HUES6 (cell line): ENCODE results near the gene MMP20.
"Not testable (repeated sequence)": the region's sequence is repeated elsewhere in the genome, so short reads cannot be mapped to it uniquely, and the experiment has no call there.

Experiments used
- H3K27ac ChIP-seq: 2 replicates; pipeline ENCODE4 v1.7.0; 2013; ENCODE audit warnings: low read depth, mild to moderate bottlenecking, low read length, inconsistent platforms
- H3K27me3 ChIP-seq: 2 replicates; pipeline ENCODE4 v1.6.1; 2013; ENCODE audit warnings: low read length; ENCODE audit not compliant: control insufficient read depth, insufficient read depth
- H3K36me3 ChIP-seq: 2 replicates; pipeline ENCODE4 v1.6.1; 2013; ENCODE audit warnings: low read length; ENCODE audit not compliant: control insufficient read depth, insufficient read depth
- H3K4me1 ChIP-seq: 2 replicates; pipeline ENCODE4 v1.6.1; 2013; ENCODE audit warnings: low read length; ENCODE audit not compliant: control insufficient read depth, insufficient read depth
- H3K4me3 ChIP-seq: 2 replicates; pipeline ENCODE4 v1.5.1; 2013; ENCODE audit warnings: low read depth, low read length
- H3K9ac ChIP-seq: one replicate; pipeline ENCODE4 v1.6.1; 2013; ENCODE audit warnings: mild to moderate bottlenecking, low read length
- H3K9me3 ChIP-seq: 2 replicates; pipeline ENCODE4 v1.6.1; 2013; ENCODE audit warnings: low read depth, low read length; ENCODE audit not compliant: control insufficient read depth, insufficient read depth

Gene MMP20

GRCh38 chr11:102647430-102647829 lies 22.3 kb upstream of the MMP20 start:
- H3K4me3 ChIP-seq: no peak overlapping the region
- H3K4me1 ChIP-seq: no peaks in the 10 kb centered on the region
- no peak overlapping the region for H3K27ac ChIP-seq
- H3K9me3 ChIP-seq: 0 out of 2 replicates have a peak, but pooled peaks cover 2% of the 10 kb centered on the region
- no peaks in the 10 kb centered on the region for H3K27me3 ChIP-seq
- no peaks in the 10 kb centered on the region for H3K36me3 ChIP-seq
- no peak overlapping the region for H3K9ac ChIP-seq

DNA sequence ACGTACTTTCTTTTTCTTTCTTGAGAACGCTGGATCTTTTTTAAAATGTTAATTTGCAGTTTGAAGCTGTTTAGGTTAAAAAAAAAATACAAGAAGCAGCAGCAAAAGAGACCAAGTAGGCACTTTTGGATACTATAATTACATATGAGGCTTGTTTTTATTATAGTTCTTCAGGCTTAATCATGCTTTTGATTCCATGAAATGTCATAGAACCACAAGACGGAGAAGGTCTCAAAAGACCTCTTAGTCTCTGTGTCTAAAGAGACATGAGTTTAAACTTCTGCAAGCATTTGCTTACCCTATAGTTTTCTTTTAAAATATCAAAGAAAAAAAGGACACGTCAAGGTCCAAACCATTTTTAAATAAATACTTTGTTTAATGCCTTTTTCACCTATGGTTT lies 18.8 kb upstream of the MMP20 start:
- Histone ChIP-seq H3K36me3 (no peaks in the 10 kb centered on the region), H3K9ac (no peak overlapping the region)

DNA sequence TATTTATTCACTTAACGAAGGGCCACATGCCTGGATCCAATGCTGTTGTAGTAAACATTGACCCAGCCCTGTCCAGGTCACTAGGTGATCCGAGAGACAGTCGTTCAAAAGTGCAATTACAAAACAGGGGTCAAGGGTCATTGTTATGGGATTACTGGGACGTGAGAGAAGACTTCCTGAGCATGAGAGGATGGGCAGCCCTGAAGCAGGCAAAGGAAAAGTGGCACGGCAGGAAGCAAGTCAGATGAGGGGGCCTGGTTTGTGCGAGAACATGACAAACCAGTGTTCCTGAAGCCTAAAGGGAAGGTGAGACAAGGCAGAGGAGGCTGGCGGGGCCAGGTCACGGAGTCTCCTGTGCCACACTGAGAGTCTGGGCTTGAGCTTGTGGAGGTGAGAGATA lies 15.8 kb upstream of the MMP20 start:
- H3K36me3 ChIP-seq: no peaks in the 10 kb centered on the region
- H3K4me3 ChIP-seq: no peak overlapping the region

More for the DNA sequence above, 18.8 kb upstream of the MMP20 start:
- 0 out of 2 replicates have a peak, but pooled peaks cover 2% of the 10 kb centered on the region for H3K9me3 ChIP-seq
- H3K4me3 ChIP-seq: no peak overlapping the region
- no peak overlapping the region for H3K27ac ChIP-seq
- H3K4me1 ChIP-seq: no peaks in the 10 kb centered on the region
- H3K27me3 ChIP-seq: no peaks in the 10 kb centered on the region

DNA sequence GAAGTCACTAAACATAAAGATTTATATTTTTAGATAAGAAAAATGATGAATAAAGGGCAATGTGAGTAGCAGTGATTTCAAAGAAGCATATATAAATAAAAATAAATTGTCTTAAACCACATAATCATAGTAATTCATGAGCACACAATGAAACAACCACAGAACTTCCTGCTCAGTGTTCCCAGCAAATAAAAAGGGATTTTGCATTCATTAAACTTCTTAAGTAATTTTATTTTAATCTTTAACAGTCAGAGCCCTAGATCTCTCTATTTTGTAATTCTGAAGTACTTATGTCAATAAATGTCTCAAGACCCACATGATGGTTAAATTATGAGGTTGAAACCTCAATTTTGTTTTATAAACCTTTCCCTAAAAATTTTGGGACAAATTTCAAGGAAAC lies 14.5 kb upstream of the MMP20 start:
- Histone ChIP-seq H3K9me3 (no peaks in the 10 kb centered on the region), H3K9ac (no peak overlapping the region), H3K4me1 (no peaks in the 10 kb centered on the region), H3K36me3 (no peaks in the 10 kb centered on the region), H3K4me3 (no peak overlapping the region), H3K27me3 (no peaks in the 10 kb centered on the region), H3K27ac (no peak overlapping the region)

More for the DNA sequence above, 15.8 kb upstream of the MMP20 start:
- Histone ChIP-seq H3K4me1 (no peaks in the 10 kb centered on the region), H3K9me3 (no peaks in the 10 kb centered on the region), H3K27ac (no peak overlapping the region), H3K9ac (no peak overlapping the region), H3K27me3 (no peaks in the 10 kb centered on the region)

- Histone ChIP-seq H3K9ac (no peak overlapping the region), H3K4me3 (no peak overlapping the region), H3K36me3 (no peaks in the 10 kb centered on the region), H3K27me3 (no peaks in the 10 kb centered on the region), H3K4me1 (no peaks in the 10 kb centered on the region), H3K9me3 (no peaks in the 10 kb centered on the region), H3K27ac (no peak overlapping the region)
Measured at GRCh38 chr11:102637731-102638130, 12.6 kb upstream of the MMP20 start.

DNA sequence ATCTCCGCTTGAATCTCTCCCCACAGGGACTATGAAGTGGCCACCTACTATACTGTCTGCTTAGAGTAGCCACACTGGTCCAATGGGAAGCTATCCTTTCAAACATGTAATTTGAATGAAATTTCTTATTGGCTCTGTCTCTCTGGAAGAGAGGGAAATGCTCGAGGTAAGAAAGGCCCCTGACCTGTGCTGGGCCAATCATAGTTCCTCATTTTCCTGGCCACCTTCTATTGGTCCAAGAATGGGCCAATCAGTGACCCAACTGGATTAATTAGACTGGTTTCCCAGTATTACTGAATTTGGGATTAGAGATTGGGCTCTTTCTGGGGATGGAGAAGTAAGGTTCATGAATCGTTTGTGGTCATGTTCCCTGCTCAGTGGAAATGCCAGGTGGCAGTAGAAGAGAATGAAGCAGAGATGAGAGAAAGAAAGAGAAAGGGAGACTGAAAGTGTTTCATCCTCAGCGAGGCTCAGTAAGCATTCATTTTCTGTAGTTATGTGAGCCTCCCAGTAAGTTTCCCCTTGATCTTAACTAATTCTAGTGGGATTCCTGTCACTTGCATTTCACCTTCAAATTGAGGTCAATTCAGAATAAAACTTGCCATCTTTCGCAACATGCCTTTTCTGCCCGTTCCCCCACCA lies 8.4 kb upstream of the MMP20 start:
- H3K9ac ChIP-seq: no peak overlapping the region
- no peaks in the 10 kb centered on the region for H3K9me3 ChIP-seq
- H3K4me1 ChIP-seq: no peaks in the 10 kb centered on the region
- H3K27ac ChIP-seq: no peak overlapping the region
- H3K27me3 ChIP-seq: no peaks in the 10 kb centered on the region
- no peak overlapping the region for H3K4me3 ChIP-seq
- no peaks in the 10 kb centered on the region for H3K36me3 ChIP-seq

DNA sequence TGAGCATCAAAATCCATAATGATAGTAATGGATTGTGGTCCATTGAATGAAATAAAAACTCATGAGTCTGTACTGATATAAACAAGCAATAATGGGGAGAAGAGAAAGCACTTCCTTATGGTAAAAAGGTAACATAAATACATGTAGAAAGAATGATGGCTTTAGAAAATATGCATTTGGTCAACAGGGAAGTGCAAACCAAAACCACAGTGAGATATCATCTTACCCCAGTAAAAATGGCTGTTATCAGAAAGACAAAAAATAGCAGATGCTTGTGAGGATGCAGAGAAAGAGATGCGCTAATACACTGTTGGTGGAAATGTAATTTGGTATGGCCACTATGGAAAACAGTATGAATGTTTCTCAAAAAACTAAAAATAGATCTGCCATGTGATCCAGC lies 6.9 kb upstream of the MMP20 start:
- Histone ChIP-seq H3K27me3 (no peaks in the 10 kb centered on the region), H3K9me3 (no peaks in the 10 kb centered on the region), H3K4me1 (no peaks in the 10 kb centered on the region), H3K4me3 (no peak overlapping the region), H3K36me3 (no peaks in the 10 kb centered on the region), H3K27ac (no peak overlapping the region), H3K9ac (no peak overlapping the region)

DNA sequence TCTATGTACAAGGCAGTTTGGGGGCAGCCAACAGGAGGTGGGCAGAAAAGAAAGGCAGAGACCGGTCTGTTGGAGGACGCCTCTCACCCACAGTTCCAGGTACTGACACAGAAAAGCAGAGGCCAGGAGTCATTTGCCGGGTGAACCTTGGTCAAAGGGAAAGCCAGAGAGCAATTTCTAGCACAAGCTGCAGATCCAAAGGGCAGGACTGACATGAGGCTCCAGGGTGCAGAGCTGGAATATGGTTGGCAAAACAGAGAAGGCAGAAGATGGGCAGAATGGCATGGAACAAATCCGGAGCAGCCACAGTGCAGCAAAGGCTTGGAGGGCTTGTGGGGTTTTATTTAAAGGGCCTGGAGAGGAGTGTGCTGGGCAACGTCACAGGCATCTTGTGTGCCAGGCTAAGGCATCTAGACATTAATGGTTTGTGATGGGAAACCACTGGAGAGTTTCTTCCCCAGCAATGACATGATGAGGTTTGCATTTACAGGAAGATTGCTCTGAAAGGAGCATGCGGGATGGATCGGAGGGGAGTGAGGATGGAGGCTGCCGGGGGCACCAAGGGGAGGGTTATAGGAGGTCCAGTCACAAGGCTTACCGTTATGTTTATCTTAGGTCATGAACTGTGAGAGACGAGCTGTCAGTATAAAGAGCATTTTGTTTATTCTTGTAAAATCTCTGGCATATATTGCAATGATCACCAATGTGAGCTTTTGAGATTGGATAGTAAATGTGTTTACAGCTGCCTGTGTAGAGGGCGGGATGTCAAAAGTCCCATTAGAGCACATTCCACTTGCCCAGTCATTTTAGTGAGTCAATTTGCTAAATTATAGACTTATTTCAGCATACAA lies 5.7 kb upstream of the MMP20 start:
- H3K27ac ChIP-seq: no peak overlapping the region
- H3K9ac ChIP-seq: no peak overlapping the region
- no peaks in the 10 kb centered on the region for H3K4me1 ChIP-seq
- no peaks in the 10 kb centered on the region for H3K9me3 ChIP-seq
- no peaks in the 10 kb centered on the region for H3K36me3 ChIP-seq
- H3K4me3 ChIP-seq: no peak overlapping the region
- H3K27me3 ChIP-seq: no peaks in the 10 kb centered on the region

DNA sequence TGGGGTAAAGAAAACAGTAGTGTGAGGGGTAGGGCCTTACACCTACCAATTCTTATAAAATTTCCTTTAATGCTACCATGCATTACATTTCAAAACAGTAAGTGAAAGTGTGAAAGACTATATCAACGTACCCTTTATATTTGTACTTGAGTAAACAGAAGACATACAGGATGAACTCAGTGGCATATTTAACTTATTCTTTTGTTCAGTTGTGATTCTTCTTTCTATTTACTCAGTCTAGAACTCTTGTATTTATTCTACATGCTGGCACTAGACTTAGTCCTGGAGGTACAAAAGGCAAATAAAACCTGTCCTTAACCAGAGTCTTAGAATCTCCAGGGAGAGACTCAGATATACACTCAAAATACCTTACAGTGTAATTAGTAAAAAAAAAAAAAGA lies 4.8 kb upstream of the MMP20 start:
- H3K9me3 ChIP-seq, H3K9ac ChIP-seq, H3K36me3 ChIP-seq, H3K27ac ChIP-seq, H3K4me3 ChIP-seq, H3K4me1 ChIP-seq, H3K27me3 ChIP-seq: not testable (repeated sequence)

GRCh38 chr11:102626676-102627075 lies 1.5 kb upstream of the MMP20 start:
- Histone ChIP-seq H3K4me3 (no peak overlapping the region), H3K27ac (no peak overlapping the region), H3K36me3 (no peaks in the 10 kb centered on the region), H3K4me1 (no peaks in the 10 kb centered on the region), H3K9ac (no peak overlapping the region), H3K27me3 (no peaks in the 10 kb centered on the region), H3K9me3 (no peaks in the 10 kb centered on the region)

DNA sequence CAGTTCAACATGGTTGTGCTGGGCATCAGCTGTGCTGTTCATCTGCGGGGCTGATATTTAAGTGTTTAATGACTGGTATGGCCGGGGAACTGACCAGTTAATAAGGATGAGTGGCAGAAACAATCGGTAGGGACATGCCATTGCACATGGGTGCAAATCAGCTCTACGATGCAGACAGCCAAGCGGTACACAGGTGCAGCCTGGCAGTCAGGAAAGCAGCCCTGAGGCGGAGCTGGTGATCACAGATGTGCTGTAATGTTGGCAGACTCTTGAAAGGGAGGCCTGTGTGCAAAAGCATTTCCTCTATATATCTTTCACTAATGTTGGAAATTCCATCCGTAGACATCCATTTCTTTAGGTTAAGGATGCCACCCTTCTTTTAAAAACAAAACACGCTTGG lies 1.1 kb downstream of the MMP20 start:
- H3K9me3 ChIP-seq: no peaks in the 10 kb centered on the region
- no peak overlapping the region for H3K27ac ChIP-seq
- no peaks in the 10 kb centered on the region for H3K27me3 ChIP-seq

More for the DNA sequence above, 1.1 kb downstream of the MMP20 start:
- H3K4me3 ChIP-seq: no peak overlapping the region
- H3K4me1 ChIP-seq: no peaks in the 10 kb centered on the region
- no peaks in the 10 kb centered on the region for H3K36me3 ChIP-seq
- H3K9ac ChIP-seq: no peak overlapping the region
